HepG2 (cell line): Measurements from ENCODE around the gene SEPTIN3. TPM values are rescaled to one million over a fixed set of nuclear protein-coding genes. Genes with fewer than 3 reads are reported as not detected.

ENCODE experiments used
- CENPT ChIP-seq: sonication (generic); formaldehyde crosslinking; IDR thresholded peaks from 2 replicates; pipeline ENCODE4 v1.8.0; 2022; ENCODE audit warnings: low read depth, mild to moderate bottlenecking, moderate library complexity, missing genetic modification reagents
- HCFC1 ChIP-seq: fragments of 150-350 bp; IDR thresholded peaks from 2 replicates; pipeline ENCODE4 v1.6.1; 2014; ENCODE audit warnings: low read depth, low read length
- KLF16 ChIP-seq, 2 experiments: sonication (generic) in 1 of 2; formaldehyde crosslinking in 1 of 2; IDR thresholded peaks; 2 replicates each; pipeline versions ENCODE4 v1.6.1 to v1.8.0; 2016 to 2023; ENCODE audit warnings: missing genetic modification reagents in 2 of 2, missing compliant biosample characterization in 1 of 2
- MED13 ChIP-seq: sonication (generic); formaldehyde crosslinking; IDR thresholded peaks from 2 replicates; pipeline ENCODE4 v1.5.0; 2020; ENCODE audit warnings: missing genetic modification reagents
- MED8 ChIP-seq: sonication (generic); formaldehyde crosslinking; IDR thresholded peaks from 2 replicates; pipeline ENCODE4 v1.8.1; 2023; ENCODE audit warnings: mild to moderate bottlenecking, missing genetic modification reagents; ENCODE audit not compliant: insufficient replicate concordance
- NFATC3 ChIP-seq: sonication (generic); formaldehyde crosslinking; IDR thresholded peaks from 2 replicates; pipeline ENCODE4 v1.5.1; 2020; ENCODE audit warnings: mild to moderate bottlenecking, missing genetic modification reagents
- REXO4 ChIP-seq: sonication (generic); formaldehyde crosslinking; IDR thresholded peaks from 2 replicates; pipeline ENCODE4 v1.8.0; 2022; ENCODE audit warnings: missing genetic modification reagents, mild to moderate bottlenecking, borderline replicate concordance
- RFXANK ChIP-seq: IDR thresholded peaks from 2 replicates; pipeline ENCODE4 v1.6.1; 2016
- TCF7L2 ChIP-seq: IDR thresholded peaks from 2 replicates; pipeline ENCODE4 v1.6.1; 2011; ENCODE audit warnings: mild to moderate bottlenecking, low read depth, low read length, moderate library complexity
- ZBTB40 ChIP-seq, 2 experiments: fragments of 450-650 bp in 1 of 2; sonication (generic) in 1 of 2; formaldehyde crosslinking in 1 of 2; IDR thresholded peaks; 2 replicates each; pipeline versions ENCODE4 v1.6.1 to v1.8.0; 2016 to 2022; ENCODE audit warnings: antibody characterized with exemption in 1 of 2, mild to moderate bottlenecking in 1 of 2, missing genetic modification reagents in 1 of 2
- ZMAT3 ChIP-seq: sonication (generic); formaldehyde crosslinking; conservative IDR thresholded peaks from 2 replicates; pipeline ENCODE4 v1.7.0; 2021; ENCODE audit warnings: missing genetic modification reagents
- ZNF362 ChIP-seq: sonication (generic); formaldehyde crosslinking; IDR thresholded peaks from 2 replicates; pipeline ENCODE4 v1.4.0; 2020; ENCODE audit warnings: missing genetic modification reagents, mild to moderate bottlenecking, borderline replicate concordance
- ZNF512 ChIP-seq: sonication (generic); formaldehyde crosslinking; IDR thresholded peaks from 2 replicates; pipeline ENCODE4 v1.4.0; 2020; ENCODE audit warnings: mild to moderate bottlenecking, missing genetic modification reagents
- ZNF547 ChIP-seq: sonication (generic); formaldehyde crosslinking; IDR thresholded peaks from 2 replicates; pipeline ENCODE4 v1.5.1; 2020; ENCODE audit warnings: mild to moderate bottlenecking, missing genetic modification reagents
- ZNF792 ChIP-seq: IDR thresholded peaks from 2 replicates; pipeline ENCODE4 v1.6.1; 2016
- polyA plus RNA-seq, 8 experiments: library from polyadenylated mRNA; depleted of rRNA in 3 of 8; stranded (reverse) in 7 of 8; unstranded in 1 of 8; fragments of >200 nt; fragmentation: Illumina TruSeq in 4 of 8; extraction: Trizol in 4 of 8; gene quantifications; 2 replicates each; pipeline versions ENCODE4 v1.2.1 to v1.2.3, GENCODE V29; 2011 to 2016; ENCODE audit warnings: low read depth in 4 of 8, missing spikeins in 1 of 8, mixed read lengths in 1 of 8; ENCODE audit not compliant: insufficient read depth in 1 of 8
- total RNA-seq, 5 experiments: library from RNA; depleted of rRNA; stranded (reverse); fragments of >200 nt; fragmentation: Illumina TruSeq; extraction: Trizol; gene quantifications; 2 replicates each; pipeline ENCODE4 v1.2.3, GENCODE V29; 2016; ENCODE audit warnings: low read depth in 1 of 5

The SEPTIN3 gene
- total and polyA plus RNA-seq, 2 of the 13 experiments (the other 11 are each of a cell fraction or from before 2014, with no cell fraction given) = 0.04 TPM; not detected in 1

DNA sequence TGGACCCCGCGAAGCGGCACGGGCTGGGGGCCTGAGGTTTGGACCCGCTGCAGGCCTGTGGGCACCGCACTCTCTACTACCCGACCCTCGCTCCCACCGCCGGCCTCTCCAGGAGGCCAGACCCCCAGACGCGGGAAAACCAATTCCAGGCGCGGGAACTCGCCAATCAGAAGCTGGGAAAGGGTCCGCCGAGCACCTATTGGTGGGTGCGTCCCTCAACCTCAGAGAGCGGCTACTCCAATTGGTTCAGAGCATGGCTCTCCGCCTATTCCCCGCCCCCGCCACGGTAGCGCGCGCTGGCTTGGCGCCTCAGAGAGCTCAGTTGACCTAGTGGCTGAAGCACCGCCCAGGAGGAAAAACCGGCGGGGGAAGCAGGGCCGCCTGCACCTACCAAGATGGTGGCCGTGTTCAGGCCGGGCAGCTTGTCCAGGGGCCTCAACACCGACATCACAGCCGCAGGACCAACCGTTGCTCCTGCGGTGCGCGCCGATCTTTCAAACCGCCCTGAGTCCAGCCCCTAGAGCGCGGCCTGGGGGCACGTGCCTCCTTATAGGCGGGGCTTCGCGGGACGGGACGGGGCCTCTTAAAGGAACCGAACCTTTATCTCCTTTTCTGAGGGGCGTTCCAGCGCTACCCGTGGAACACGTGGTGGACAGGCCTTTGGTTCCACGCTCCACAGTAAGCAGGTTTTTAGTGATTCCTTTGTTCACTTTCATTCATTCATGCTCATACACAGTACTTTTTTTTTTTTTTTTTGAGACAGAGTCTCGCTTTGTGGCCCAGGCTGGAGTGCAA is 22.4 kb upstream of the SEPTIN3 start, which contains the start of gene CENPM (continued):
- TF ChIP-seq CENPT (CRISPR knock-in tag) (peak; percentile 84), TCF7L2 (no peak), RFXANK (CRISPR knock-in tag) (no peak; the same call in 1 of the 2 replicates), ZNF512 (CRISPR knock-in tag) (no peak), ZBTB40 (IDR thresholded peaks at IDR 0.05) (no peak), ZBTB40 (CRISPR knock-in tag; IDR thresholded peaks at IDR 0.05) (peak; percentile 44), REXO4 (peak; percentile 90; the same call in 1 of the 2 replicates), ZNF792 (CRISPR knock-in tag) (no peak), ZMAT3 (CRISPR knock-in tag) (no peak; the same call in 1 of the 2 replicates), HCFC1 (no peak), ZNF547 (CRISPR knock-in tag) (peak; percentile 90), MED13 (CRISPR knock-in tag) (peak; percentile 74; the same call in 1 of the 2 replicates), MED8 (CRISPR knock-in tag) (no peak), NFATC3 (CRISPR knock-in tag) (0 out of 2 replicates have a peak, but pooled peaks have one; percentile 70), KLF16 (CRISPR knock-in tag; IDR thresholded peaks at IDR 0.05) (peak in 1 of 2 experiments; percentile 31; a peak in 1 of 4 replicates), ZNF362 (peak; percentile 36; the same call in 1 of the 2 replicates)
